Renal pelvis (tissue), 4 donors: ENCODE data around the gene SLC12A5. TPM values are rescaled to one million over a fixed set of nuclear protein-coding genes. Genes with fewer than 3 reads are reported as not detected.

ENCODE experiments used
- DNase-seq: peaks from one replicate; pipeline ENCODE4 v3.0.0-alpha.2; 2013
- polyA plus RNA-seq, 3 donors: library from polyadenylated mRNA; unstranded; fragments of 120-200 nt; gene quantifications; one replicate each; pipeline ENCODE4 v1.2.1, GENCODE V29; 2013; ENCODE audit not compliant: insufficient read length in 3 of 3

The SLC12A5 gene
- polyA plus RNA-seq, 3 donors, result 2.3 to 3.4 (median 3.0) TPM

GRCh38 chr20:46023999-46024398 is 5.0 kb upstream of the SLC12A5 start:
- no peak for DNase-seq

DNA sequence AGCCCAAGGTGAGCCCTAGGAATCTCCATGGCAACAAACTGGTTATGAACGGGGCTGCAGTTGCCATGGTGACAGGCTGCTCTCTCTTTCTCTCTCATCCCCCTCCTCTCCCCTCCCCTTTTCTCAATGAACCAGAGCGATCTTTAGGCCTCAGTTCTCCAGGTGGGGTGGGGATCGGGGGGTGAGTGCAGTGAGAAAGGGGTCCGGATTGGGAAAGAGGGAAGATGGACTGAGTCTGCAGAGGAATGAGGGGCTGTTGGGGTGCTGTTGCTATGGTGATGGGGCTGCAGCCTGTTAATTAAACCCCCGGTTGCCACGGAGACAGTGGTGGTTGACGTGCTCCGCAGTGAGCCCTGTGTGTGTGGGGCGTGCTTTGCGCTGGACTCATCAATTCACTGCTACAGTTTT is 3.6 kb upstream of the SLC12A5 start:
- no peak for DNase-seq

DNA sequence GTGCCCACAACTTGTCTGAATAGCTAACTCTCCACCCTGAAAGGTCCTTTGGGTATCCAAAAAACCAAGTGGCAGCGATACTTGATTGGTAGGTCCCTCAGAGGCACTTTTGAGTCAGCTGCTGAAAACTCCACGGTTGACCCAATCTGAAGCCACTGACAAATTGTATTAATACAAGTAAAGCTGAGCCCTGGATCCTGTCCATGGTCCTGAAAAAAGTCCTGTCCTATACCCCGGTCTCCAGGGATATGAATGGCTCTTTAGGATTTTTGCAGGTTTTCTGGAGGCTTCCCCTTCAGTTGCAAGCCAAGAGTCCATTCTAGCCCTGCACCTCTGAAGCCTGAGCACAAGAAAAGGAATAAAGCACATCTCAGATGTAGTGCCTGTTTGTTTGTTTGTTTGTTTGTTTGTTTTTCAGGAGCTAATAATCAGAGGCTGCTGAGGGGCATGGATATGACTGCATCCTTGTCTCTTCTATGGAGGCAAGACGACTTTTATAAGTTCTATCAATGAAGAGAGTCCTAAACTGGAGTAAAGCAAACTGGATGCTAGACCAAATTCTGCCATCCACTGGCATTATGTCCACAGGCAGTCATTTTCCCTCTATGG is 1.7 kb upstream of the SLC12A5 start:
- peak; percentile 77 for DNase-seq

DNA sequence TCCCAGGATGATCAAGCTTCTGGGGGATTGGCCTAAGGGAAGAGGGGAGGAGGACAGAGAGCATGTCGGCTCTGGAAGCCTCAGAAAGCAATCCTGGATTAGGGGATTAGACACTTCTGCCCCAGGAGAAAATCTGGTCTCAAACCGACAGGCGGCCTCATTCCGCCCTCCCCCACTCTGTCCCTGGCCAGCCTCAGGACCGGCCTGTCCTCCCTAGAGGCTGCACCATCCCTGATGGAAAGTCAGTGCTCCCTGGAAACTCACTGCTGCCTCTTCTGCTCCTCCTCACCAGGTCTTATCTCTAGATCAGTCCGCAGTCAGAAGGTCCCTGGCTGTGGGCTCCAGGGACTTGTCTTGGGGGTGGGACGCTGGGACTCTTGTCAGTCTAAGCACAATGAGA is 905 bp upstream of the SLC12A5 start:
- no peak for DNase-seq

GRCh38 chr20:46030284-46031013 is 1.4 kb downstream of the SLC12A5 start:
- DNase-seq, result no peak

DNA sequence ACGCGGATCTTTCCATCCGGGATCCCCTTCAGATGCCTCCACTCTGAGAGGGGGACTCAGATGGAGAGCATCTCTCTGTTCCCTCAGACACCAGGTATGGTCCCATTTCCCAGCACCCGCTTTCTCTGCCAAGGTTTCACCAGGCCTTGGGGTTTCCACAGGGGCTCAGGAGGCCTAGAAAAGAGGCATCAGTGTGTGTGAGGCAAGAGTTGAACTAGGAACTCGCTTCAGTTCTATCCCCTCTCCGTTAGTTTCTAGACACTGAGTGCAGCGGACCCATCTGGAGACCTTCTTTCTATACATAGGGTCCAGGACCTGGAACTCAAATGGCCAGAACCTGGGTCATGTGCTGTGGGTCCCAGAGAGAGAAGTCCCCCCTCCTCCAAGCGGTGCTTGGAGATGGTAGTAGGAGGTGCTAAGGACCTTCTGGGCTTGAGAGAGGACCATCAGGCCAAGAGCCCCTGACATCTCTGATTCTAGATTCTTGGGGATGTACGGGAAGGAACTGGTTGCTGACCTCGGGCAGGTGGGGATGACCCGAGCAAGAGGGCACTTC is 2.1 kb downstream of the SLC12A5 start:
- DNase-seq, result no peak

DNA sequence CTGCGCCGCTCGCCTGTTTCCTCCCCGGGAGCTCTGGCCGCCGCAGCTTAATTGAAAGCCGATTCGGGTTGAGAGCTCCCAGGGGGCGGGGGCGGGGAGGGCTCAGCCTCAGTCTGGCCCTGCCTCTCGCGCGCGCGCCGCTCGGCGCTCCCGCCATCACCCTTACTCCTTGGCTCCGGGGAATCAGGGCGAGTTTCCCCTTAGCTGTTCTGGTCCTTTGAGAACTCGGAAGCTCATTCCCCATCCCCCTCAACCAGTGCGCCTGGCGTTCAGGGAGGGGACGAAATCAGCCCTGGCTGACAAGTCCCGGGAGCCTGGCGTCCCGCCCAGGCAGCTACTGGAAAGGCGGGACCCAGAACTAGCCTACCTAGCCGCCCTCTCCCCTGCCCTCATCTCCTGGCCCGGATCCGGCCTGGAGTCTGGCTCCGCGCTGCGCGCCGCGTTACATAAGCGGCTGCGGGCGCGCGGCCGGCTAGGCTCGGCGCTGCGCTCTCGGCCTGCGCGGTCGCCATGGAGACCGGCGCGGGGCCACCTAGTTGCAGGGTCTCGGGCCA is 2.8 kb downstream of the SLC12A5 start:
- DNase-seq, result no peak

DNA sequence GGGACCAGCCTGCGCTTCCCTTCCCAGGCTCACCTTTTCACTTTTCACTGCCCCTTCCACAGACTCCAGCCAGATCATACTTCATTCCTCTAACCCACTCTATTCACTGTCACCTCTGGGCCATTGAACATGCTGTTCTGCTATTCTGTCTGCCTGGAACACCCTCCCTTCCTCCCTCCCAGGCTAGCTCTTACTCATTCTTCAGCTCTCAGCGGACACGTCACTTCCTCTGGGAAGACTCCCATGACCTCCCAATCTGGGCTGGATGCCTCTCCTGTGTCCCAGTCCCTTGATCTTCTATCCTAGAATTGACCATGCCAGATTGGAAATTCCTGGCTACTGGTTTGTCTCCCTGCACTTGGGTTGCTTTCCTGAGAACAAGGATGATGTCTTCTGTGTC is 5.0 kb downstream of the SLC12A5 start:
- DNase-seq, result no peak

DNA sequence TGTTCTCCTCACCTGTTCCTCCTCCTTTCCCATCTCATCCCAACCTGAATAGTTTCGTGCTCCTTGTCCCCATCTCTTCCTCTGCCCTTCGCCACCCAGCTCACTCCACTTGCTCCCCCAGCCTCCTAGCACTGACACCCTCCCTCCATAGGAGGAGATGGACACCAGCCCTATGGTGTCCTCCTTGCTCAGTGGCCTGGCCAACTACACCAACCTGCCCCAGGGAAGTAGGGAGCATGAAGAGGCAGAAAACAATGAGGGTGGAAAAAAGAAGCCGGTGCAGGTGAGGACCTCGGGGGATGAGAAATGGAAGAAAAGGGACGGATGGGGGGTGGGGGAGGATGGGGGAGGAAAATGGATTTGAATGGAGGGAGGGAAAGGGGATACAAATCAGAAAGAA is 6.2 kb downstream of the SLC12A5 start:
- no peak for DNase-seq

GRCh38 chr20:46035713-46036112 is 6.7 kb downstream of the SLC12A5 start:
- no peak for DNase-seq

GRCh38 chr20:46036370-46036769 is 7.4 kb downstream of the SLC12A5 start:
- DNase-seq, result no peak

GRCh38 chr20:46037036-46037435 is 8.0 kb downstream of the SLC12A5 start:
- no peak for DNase-seq

GRCh38 chr20:46040902-46041535 is 12.0 kb downstream of the SLC12A5 start:
- peak; percentile 74 for DNase-seq

GRCh38 chr20:46043556-46043955 is 14.5 kb downstream of the SLC12A5 start:
- no peak for DNase-seq

- DNase-seq, result no peak
These were observed 15.9 kb downstream of the SLC12A5 start for GRCh38 chr20:46044896-46045295.

DNA sequence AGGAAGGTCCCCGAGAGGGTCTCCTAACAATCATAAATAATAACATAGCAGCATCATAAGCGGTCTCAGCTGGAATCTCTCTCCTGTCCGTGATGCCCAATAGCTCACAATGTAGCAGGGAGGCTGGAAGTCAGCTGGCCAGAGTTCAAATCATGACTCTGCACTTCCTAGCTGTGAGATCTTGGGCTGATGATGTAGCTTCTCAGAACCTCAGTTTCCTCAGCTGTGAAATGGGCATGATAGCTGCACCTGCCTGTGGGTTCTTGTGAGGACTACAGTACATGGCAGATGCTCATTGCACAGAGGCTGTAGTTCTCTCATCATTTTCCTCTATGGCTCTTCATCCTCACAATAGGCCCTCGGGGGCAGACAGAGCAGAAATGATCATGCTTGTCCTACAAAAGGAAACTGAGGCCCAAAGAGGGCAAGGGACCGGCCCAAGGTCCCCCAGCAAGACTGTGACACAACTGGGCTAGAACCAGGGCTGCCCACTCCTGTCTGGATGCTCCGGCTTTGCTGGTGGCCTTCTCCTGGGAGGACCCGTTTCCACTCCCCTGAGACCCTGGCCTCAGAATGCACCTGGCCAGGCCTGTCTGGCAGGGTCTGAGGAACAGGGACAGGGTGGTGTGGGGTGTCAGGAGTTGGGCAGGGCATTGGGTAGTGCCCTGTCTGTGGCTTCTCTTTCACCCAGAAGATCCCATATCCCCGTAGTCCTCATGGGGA is 17.7 kb downstream of the SLC12A5 start:
- no peak for DNase-seq

- DNase-seq, result no peak
These were observed 18.8 kb downstream of the SLC12A5 start for GRCh38 chr20:46047821-46048220.

- no peak for DNase-seq
These were observed 20.2 kb downstream of the SLC12A5 start for GRCh38 chr20:46049190-46049589.

DNA sequence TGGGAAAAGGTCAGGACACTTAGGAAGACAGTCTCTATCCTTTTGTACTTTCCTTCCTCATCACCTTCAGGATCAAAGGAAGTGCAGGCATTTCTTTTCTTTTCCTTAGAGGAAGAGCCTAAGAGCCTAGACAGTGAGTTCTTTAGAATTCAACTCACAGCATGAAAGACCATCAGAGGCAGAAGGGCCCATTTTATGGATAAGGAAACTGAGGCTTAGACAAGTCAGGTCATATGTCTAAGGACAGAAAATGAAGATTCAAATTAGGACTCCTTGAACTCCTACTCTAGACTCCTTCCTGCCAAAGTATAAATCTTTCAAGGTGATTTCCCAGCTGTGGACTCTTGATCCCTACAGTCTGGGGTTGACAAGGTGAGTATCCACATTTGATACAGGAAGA is 20.8 kb downstream of the SLC12A5 start:
- DNase-seq, result no peak

DNA sequence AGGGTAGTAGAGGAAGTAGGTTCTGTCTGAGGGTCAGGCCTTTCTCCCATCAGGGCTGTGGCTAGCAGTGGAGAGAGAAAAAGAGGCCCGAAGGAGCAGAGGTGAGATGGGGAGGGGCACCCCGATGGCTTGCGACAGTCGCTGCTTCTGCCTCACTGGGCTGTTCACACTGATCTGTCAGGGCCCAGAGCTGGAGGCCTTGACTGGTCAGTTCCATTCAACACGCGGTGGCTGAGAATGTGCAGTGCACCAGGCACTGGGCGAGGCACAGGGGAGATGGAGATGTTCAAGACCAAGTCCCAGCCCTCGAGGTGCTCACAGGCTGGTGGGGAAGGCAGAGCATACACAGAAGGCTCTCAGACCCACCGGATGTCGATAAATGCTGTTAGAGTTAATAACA is 21.4 kb downstream of the SLC12A5 start:
- DNase-seq, result no peak

- no peak for DNase-seq
These were observed 21.9 kb downstream of the SLC12A5 start for GRCh38 chr20:46050885-46051284.
